HS-27A (cell line): ENCODE data around the gene HEPN1.
A peak's percentile ranks its signal among the peaks of the same experiment; 100 is the strongest.

Experiments
- DNase-seq: peaks from one replicate; pipeline ENCODE4 v3.0.0-alpha.2; 2012; ENCODE audit warnings: low read depth, missing footprints

HEPN1 gene

DNA sequence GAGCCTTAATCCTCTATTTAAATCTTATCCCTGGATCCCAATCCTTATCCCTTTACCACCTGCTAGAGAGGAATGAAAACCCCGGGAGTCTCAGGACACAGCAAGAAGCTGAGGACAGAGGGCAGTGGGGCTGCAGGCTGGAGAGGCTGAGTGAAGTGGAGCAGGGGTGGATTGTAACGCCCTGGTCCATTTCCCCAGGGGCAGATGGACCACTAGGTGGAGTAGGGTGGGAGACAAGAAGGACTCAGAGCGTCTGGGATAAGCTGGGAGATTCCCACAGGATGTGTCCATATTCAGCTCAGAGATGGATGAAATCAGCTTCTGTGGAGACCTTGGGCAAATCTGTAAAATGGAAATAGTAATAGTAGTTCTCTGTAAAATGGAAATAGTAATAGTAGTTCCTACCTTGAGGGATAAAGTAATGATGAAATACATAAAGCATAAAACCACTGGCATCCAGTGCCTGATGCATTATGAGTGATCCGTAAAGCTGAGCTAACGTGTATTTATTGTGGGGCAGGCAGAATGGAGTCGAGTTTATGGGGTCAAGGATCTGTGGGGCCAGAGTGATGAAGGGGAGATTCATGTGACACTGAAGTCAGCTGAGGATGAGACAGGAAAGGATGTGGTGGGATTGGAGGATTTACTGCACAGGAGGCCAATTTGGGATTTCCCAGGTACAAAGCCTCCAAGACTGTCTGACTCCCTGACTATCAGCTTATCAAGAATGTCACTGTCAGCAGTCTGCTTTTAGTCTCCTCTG is 19.5 kb upstream of the HEPN1 start:
- DNase-seq: no peak

DNA sequence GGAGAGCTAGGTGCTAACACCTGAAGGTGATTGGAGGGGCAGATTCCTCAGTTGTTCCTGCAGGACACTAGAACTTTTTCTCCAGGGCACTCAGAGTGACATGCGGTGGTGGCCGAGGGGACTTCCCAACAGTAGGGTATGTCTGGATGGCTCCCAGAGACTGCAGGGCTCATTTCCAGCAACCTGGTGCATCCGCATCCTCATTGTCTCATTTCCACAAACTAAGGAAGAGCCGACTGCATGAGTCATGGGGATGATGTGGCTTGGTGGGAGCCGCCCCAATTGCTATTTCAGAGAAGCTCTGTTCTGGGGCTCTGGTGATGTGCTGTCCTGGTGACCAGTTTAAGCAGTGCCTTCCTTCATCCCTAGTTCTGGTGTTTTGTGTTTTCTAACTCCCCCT is 18.6 kb upstream of the HEPN1 start:
- DNase-seq: peak; percentile 43

DNA sequence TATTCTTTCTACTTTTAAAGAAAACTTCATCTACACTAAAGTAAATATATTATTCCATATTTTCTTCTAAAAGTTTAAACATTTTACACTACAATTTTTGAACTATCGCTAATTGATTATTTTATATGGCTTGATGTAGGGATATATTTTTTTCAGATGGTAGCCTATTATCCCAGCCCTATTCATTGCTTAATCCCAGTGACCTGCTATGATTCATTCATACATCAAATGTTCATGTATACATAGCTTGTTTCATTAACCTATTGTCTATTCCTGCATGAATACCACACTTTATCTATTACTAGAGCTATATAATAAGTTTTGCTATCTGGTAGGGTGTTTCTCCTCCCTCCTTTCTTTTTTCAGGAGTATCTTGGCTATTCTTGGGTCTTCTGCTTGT is 16.4 kb upstream of the HEPN1 start:
- DNase-seq: no peak

DNA sequence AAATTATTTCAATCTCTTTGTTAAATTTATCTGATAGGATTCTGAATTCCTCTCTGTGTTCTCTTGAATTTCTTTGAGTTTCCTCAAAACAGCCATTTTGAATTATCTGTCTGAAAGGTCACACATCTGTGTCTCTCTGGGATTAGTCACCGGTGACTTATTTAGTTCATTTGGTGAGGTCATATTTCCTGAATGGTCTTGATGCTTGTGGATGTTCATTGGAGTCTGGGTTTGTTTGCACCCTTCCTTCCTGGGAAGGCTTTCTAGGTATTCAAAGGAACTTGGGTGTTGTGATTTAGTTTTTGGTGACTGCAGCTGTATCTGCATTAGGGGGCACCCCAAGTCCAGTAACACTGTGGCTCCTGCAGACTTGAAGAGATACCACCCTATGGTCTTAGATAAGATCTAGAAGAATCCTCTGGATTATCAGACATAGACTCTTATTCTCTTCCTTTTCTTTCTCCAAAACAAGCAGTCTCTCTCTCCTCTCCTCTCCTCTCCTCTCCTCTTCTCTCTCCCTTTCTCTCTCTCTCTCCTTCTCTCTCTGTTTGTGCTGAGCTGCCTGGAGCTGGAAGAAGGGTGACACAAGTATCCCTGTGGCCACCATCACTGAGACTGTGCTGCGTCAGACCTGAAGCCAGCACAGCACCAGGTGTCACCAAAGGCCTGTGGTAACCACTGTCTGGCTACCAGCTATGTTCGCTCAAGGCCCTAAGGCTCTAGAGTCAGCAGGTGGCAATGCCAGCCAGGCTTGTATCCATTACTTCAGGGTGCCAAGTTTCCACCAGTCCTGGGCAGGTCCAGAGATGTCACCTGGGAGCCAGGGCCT is 3.3 kb upstream of the HEPN1 start:
- DNase-seq: no peak

DNA sequence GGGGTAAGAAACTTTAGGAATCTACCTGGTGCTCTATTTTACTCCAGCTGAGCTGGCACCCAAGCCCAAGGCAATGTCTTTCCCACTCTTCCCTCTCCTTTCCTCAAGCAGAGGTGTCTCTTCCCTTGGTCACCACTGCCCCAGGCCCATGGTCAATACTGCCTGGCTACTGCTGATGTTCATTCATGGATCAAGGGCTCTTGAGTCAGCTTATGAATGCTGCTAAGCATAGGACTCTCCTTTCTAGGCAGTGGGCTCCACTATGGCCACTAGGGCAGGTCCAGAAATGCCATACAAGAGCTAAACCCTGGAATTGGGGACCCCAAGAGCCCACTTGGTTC is 2.7 kb upstream of the HEPN1 start:
- no peak for DNase-seq

DNA sequence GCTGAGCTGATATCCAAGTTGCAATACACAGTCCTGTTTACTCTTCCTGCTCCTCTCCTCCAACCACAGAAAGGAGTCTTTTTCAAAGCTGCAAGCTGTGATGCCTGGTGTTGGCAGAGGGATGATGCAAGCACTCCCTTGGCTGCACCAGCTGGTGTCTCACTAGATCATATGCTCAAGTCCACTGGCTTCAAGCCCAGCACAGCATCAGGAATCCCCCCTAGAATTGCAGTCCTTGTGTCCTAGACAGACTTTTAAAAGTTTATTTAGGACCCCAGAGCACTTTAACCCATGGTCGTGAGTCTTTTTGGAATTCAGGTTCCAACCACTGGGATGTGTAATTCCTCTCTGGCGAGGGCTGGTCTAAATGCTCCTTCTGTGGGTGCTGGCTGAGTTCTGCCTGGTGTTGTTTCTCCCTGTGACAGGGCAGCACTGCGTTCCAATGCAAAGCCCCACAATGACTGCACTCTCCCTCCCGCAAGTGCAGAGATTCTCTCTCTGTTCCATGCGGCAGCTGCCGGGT is 1.9 kb upstream of the HEPN1 start:
- DNase-seq: no peak

DNA sequence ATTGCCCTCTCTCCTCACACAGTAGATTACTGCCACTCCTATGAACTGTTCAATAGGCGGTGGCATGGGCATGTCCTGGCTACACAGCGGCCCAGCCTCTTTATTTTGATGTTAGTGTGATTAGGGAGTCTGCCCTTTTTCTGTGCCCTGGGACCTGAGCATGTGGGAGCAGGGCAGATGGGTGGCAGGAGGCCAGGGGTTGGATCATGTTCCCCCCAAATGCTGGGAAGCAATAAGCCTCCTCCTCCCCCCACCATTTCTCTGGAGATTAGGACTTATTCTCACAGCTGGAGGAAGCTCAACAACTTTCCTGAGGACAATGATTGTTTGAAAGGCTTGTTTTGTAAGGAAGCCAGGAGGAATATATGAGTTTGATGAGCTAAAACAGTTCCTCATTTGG is 848 bp downstream of the HEPN1 start:
- DNase-seq: no peak

DNA sequence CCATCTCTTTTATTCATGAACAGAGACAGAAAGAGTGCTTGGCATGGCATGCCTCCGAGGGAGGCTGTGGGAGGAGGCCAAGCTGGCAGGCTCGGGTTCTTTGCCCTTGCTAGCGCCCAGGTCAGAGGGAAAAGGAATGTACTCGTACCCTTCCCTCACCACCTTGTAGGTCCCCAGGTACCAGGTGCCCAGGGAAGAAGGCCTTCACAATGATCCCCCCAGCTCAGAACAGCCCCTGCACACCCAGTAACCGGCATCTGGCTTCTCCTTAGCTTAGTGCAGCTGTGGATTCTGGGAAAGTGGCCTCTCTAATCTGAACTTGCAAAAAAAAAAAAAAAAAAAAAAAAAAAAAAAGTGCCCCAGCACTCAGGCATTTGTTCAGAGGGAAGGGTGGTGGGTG is 1.3 kb downstream of the HEPN1 start:
- no peak for DNase-seq

DNA sequence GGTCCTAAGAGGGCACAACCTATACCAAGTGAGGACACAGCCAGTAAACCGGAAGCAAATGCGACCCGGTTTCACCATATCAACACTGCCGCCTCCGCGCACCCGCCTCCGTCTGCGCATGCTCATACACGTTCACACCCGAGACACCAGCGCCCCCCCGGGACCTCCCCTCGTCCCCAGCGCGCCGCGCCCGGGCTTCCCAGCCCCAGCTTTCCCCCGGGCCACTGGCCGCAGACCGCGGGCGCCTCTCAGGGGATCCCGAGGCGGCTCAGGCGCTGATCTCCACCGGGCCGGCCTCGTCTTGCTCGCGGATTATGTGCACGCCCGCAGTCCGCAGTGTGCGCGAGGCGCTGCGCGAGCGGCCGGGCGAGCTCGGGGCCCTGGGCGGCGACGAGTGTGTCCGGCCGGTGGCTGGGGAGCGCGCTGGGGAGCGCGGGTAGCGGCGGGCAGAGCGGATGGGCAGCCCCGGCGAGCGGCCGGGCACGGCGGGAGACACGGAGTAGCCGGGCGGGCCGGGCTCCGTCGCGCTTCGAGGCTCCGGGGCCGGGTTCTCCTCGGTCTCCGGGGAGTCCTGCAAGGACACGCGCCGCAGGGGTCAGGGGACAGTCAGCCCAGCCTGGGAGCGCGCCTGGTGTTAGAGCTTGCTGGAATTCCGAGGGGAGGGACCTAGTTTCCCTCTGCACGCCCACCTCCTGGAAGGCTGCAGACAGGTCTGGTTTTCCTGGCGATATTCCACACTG is 2.0 kb downstream of the HEPN1 start:
- no peak for DNase-seq

DNA sequence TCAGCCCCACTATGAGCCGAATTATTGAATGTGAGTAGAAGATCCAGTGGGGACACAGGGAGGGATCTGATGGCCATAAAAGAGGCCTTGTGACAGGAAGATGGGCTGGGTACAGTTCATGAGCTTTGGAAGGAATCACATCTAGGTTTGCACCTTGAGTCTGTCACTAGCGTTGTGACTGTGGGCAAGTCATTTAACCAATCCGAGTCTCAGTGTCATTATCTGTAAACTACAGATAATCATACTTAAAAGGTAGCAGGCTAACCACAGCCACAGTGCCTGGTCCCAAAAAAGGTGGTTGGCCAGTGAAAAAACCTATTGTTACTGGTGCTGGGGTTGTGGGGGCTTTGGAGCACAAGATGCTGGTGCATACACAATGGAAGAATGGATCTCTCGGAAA is 3.8 kb downstream of the HEPN1 start:
- no peak for DNase-seq

DNA sequence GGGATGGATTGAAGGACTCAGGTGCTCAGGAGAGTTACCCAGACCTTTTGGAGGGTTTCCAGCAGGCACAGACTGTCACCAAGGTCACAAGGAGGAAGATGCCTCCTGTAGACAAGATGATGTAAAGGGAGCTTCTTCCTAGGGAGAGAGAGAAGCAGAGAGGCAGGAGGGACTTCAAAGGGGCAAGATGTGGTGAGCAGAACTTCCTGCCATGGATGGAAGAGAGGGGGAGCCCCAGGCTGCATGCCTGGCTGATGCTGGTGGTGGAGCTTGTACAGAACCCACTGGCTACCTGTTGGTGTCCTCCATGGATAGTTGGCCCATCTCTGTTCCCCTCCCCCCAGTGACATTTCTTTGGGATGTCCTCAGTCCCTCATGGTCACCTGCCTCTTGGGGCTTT is 4.2 kb downstream of the HEPN1 start:
- no peak for DNase-seq

DNA sequence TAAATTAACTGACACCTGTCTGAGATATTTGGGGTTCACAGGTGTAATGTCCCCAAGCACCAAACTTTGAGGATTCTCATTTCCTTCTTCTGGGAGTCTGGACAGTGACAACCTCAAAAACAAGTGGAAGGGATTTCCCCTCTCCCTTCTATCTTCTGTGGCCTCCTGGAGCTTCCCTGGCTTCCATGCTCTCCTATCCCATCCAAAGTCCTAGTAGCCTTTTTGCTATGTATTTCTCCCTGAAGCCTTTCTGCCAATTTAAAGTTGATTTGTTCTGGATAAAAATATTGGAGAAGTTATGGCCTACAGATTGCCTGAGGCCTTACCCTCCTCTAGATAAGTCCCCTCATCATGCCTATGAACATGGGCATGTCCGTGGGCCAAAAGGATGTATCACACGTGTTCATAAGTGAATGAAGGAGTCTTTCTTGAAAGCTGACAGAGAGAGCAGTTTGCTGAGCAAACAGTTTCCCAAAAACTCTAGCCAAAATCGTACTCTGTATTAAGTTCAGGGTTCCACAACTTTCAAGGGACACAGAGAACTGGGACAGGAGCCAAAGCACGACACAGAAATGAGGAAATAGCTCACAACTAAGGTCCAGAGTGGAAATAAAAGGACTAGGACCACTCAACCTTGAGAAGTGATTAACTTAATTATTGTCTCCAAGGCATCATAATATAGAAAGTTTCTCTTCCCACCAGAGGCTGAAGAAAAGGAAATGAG is 10.1 kb downstream of the HEPN1 start:
- no peak for DNase-seq

DNA sequence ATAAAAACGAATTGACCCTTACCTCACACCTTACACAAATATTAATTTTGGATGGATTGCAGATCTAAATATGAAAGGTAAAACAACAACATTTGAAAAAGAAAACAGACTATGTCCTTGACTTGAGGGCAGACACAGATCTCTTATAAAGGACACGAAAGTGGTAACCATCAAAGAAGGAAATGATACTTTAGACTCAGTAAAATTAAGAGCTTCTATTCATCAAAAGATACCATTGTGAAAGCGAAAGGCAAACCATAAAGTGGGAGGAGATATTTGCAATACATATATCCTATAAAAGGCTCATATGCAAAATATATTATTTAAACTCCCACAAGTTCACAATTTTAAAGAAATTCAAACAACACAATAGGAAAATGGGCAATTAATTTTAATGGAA is 11.7 kb downstream of the HEPN1 start:
- no peak for DNase-seq

DNA sequence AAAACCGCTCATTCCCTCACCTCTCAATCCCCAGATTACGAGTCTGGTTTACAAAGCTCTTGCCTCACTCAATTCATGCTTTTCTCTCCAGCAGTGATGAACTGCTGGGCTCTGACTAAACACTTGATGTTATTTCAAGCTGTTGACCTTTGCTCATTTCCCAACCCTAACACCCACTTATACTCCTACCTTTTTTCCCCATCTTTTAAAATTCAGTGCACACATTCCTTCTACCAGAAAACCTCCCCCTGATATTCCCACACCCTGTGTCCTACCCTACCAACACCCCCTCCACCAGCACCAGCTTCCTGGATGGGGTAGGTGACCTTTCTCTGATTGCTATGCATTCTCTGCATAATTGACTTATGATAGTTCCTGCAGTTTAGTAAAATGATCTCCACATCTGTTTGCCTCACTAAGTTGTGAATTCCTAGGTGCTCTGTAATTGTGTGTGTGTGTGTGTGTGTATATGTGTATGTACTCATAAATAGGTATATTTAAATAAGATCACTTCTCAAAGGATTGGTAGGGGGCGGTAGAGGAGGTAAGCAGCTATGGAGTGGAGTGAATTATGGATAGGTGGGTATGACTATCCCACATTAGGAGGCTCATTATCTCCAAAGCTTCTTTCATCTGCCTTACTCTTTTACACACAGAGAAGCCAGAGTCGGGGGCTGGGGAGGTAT is 16.0 kb downstream of the HEPN1 start:
- peak; percentile 26 for DNase-seq

DNA sequence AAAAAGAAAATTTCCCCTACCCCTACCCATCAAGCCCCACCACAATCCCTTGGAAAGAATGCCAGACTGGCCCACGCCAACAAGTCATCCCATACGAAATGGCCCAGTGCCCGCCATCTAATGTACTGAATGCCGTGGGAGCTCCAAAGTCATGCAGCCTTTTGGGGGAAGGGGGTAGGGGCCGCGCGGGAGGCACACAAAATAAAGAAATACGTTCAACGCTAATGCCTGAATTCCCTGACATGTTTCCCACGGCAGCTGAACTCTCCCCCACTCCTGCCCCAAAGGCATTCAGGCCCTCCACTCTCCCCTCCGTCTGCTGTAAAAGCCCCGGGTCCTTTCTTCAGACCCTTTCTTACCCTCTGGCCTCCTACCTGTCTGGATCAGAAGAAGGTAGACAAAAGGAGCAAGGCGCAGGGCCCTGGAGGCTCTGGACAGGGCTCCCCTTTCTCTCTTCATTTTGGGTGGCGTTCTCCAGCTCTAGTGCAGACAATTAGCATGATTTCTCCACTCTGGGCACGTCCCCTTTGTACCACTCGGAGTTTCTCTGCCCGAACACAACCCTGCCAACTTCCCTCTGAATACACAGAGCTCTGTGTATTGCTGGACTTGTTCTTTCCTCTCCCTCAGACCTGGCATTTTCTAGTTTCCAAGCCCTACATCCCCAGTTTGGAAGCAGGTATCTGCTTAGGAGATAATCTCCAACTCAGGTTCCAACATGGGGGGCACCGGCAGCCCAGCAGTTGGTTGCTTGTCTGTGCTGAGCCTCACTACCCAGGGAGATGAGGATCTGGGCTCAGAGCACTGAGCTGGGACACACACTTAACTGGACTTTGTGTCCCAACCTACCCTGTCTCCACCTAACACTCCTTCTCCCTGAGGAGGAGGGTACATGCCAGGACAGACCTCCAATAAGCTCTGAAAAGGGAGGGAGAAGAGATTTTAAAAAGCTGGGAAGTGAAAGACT is 16.8 kb downstream of the HEPN1 start, which contains the start of gene HEPACAM:
HEPACAM (minus strand) TSS at position 500 of the 967 bp plus-strand sequence; CDS start at position 459, 41 bp downstream.
- no peak for DNase-seq

DNA sequence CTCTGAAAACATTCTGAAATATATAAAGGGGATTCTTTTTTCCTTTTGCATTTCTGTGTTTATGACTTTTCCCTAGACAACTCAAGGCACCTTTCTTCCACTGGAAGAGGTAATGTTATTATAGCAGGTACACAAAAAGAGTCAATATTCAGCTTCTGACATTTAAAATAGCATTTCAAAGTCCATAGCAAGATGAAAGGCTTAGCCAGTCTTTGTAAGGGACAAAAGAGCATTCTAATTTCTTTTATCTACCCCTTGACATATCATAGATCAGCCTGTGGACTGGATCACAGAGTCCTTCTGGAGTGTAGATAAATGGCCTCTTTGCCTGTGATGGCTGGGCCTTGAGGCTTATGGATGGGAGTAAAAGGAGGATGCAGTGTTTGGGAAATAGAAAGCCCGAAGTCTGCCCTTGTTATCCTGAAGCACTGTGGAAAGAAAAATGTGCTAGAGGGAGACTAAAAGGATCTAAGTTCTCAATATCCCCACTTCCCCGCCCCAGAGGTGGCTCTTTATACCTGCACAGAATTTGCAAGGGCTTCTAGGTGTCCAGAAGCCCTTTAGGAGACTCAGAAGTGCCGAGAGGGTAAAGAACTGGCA is 18.4 kb downstream of the HEPN1 start:
- DNase-seq: no peak

DNA sequence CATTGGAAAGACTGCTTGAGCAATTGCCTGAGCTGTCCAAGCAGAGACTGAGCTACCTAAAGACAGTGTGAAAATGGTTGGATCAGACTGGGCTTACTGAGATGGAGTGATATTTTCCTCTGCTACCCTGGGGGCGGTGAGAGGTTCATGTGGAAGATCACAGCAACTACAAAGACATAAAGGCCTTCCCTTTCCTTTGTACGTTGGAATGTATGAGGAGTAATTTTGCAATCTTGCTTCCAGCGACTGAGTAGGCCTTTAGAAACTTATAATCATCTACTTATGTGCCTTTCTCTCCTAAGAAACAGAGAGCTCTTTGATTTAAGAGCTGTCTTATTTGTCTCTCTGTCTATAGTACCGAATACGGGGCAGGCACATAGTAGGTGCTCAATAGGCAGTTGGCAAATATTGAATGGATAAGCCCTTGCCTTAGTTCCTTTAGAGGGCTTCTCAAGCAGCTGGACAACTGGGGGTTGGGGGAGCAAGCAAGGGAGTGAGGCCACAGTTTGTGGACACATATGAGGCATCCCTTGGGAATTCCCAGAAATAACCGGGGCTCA is 19.2 kb downstream of the HEPN1 start:
- DNase-seq: no peak

DNA sequence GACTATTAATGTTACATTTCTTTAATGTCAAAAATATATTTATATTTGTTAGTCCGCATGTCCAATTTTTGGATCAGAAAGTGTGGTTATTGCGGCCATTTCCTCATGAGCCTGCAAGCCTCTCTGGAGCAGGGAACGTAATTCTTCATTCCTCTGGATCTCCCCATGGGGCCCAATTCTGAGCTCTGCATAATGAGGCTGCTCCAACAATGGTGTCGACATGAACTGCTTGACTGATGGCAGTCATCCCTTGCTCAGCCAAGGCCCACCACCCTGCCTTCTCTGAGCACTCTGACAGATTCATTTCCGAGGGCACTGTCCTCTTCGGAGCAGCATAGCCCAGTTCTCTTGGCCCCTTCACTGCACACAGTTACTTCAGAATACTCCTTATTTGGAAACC is 19.9 kb downstream of the HEPN1 start:
- no peak for DNase-seq

DNA sequence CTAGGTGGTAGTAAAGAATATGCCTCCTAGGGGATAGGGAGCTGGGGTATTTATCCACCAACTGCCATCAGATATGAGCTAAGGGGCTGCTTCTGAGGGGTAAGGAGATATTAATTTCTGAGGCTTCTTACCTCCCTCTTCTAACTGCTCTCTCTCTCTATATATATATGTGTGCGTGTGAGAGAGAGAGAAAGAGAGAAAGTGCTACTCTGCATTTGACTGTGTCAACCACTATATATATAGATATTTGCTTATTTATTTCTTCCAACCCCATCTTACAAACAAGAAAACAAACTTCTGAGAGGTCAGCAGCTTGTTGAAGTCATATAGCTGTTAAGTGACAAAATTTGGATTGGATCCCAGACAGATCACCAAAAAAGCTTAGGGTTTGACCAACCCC is 22.7 kb downstream of the HEPN1 start:
- DNase-seq: no peak
